ENCODE data around the gene ECE1.

DNA sequence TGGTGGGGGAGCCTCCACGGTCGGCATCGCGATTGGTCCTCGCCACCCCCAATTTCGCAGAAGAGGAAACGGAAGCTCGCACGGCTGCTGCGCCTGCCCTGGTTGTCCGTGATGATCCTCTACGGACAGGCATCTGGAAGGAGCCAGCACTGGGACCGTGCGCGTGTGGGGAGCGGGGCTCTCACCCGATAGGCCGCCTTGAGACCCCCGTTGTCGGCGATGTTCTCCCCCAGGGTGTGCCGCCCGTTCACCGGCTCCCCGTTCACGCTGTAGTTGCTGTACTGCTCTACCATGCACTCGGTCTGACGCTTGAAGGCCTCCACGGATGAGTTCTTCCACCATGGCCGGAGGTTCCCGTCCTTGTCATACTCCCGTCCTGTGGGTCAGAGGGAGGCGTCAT lies 65.2 kb downstream of the ECE1 start:
- TF ChIP-seq, protein P1, sequence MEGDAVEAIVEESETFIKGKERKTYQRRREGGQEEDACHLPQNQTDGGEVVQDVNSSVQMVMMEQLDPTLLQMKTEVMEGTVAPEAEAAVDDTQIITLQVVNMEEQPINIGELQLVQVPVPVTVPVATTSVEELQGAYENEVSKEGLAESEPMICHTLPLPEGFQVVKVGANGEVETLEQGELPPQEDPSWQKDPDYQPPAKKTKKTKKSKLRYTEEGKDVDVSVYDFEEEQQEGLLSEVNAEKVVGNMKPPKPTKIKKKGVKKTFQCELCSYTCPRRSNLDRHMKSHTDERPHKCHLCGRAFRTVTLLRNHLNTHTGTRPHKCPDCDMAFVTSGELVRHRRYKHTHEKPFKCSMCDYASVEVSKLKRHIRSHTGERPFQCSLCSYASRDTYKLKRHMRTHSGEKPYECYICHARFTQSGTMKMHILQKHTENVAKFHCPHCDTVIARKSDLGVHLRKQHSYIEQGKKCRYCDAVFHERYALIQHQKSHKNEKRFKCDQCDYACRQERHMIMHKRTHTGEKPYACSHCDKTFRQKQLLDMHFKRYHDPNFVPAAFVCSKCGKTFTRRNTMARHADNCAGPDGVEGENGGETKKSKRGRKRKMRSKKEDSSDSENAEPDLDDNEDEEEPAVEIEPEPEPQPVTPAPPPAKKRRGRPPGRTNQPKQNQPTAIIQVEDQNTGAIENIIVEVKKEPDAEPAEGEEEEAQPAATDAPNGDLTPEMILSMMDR (IDR thresholded peaks at IDR 0.05 in 8 of 11, conservative IDR thresholded peaks at IDR 0.05 in 3 of 11) = no peak
- TF ChIP-seq POLR2AphosphoS5 (IDR thresholded peaks at IDR 0.05) = peak in 2 of 3 donors; percentile 22 to 71

Data from spleen (tissue), 7 donors.